ENCODE data around the gene RPUSD3.
"Not testable (repeated sequence)": the region's sequence is repeated elsewhere in the genome, so short reads cannot be mapped to it uniquely, and the experiment has no call there.

The RPUSD3 gene

GRCh38 chr3:9886328-9886727 lies 42.5 kb upstream of the RPUSD3 start:
- Histone ChIP-seq H3K4me1 (ENCODE audit: insufficient read depth, insufficient read length) (peaks cover 7% of the 10 kb centered on the region), H3K36me3 (ENCODE audit: insufficient read depth, insufficient read length, low read length) (no peaks in the 10 kb centered on the region), H3K27me3 (ENCODE audit: insufficient read depth, insufficient read length) (no peaks in the 10 kb centered on the region), H3K9me3 (ENCODE audit: insufficient read depth, low read length) (no peaks in the 10 kb centered on the region), H3K9ac (ENCODE audit: insufficient read length, low read depth) (no peak overlapping the region), H3K4me3 (ENCODE audit: insufficient read length, low read depth) (no peak overlapping the region)
- TF ChIP-seq ZNF274 (IDR thresholded peaks at IDR 0.05; ENCODE audit: low read depth, low read length), result no peak
- no peak for TF ChIP-seq SUZ12 (IDR thresholded peaks at IDR 0.05; ENCODE audit: extremely low read depth, insufficient read depth, insufficient read length)
- no peak for TF ChIP-seq YY1 (IDR thresholded peaks at IDR 0.05; ENCODE audit: insufficient read depth, insufficient read length)
- no peak for DNase-seq (ENCODE audit: low read depth, low spot score)

- no peak for TF ChIP-seq SUZ12 (IDR thresholded peaks at IDR 0.05; ENCODE audit: extremely low read depth, insufficient read depth, insufficient read length)
- no peak for TF ChIP-seq YY1 (IDR thresholded peaks at IDR 0.05; ENCODE audit: insufficient read depth, insufficient read length)
- no peak for TF ChIP-seq ZNF274 (IDR thresholded peaks at IDR 0.05; ENCODE audit: low read depth, low read length)
- DNase-seq (ENCODE audit: low read depth, low spot score), result no peak
- H3K27me3 ChIP-seq (ENCODE audit: insufficient read depth, insufficient read length), result no peaks in the 10 kb centered on the region
- H3K9ac ChIP-seq (ENCODE audit: insufficient read length, low read depth), result no peak overlapping the region
- H3K36me3 ChIP-seq (ENCODE audit: insufficient read depth, insufficient read length, low read length), result no peaks in the 10 kb centered on the region
- no peaks in the 10 kb centered on the region for H3K9me3 ChIP-seq (ENCODE audit: insufficient read depth, low read length)
- H3K4me1 ChIP-seq (ENCODE audit: insufficient read depth, insufficient read length), result peaks cover 7% of the 10 kb centered on the region
- H3K4me3 ChIP-seq (ENCODE audit: insufficient read length, low read depth), result no peak overlapping the region
These were observed 40.9 kb upstream of the RPUSD3 start for GRCh38 chr3:9884555-9885165.

- Histone ChIP-seq H3K4me3 (ENCODE audit: insufficient read length, low read depth) (no peak overlapping the region), H3K4me1 (ENCODE audit: insufficient read depth, insufficient read length) (peaks cover 7% of the 10 kb centered on the region), H3K9ac (ENCODE audit: insufficient read length, low read depth) (no peak overlapping the region), H3K36me3 (ENCODE audit: insufficient read depth, insufficient read length, low read length) (no peaks in the 10 kb centered on the region), H3K27me3 (ENCODE audit: insufficient read depth, insufficient read length) (no peaks in the 10 kb centered on the region), H3K9me3 (ENCODE audit: insufficient read depth, low read length) (no peaks in the 10 kb centered on the region)
- TF ChIP-seq ZNF274 (IDR thresholded peaks at IDR 0.05; ENCODE audit: low read depth, low read length) (no peak), SUZ12 (IDR thresholded peaks at IDR 0.05; ENCODE audit: extremely low read depth, insufficient read depth, insufficient read length) (no peak), YY1 (IDR thresholded peaks at IDR 0.05; ENCODE audit: insufficient read depth, insufficient read length) (no peak)
- DNase-seq (ENCODE audit: low read depth, low spot score), result no peak
These were observed 40.1 kb upstream of the RPUSD3 start for GRCh38 chr3:9883706-9884554.

- Histone ChIP-seq H3K27me3 (ENCODE audit: insufficient read depth, insufficient read length) (no peaks in the 10 kb centered on the region), H3K9ac (ENCODE audit: insufficient read length, low read depth) (no peak overlapping the region), H3K4me1 (ENCODE audit: insufficient read depth, insufficient read length) (peaks cover 19% of the 10 kb centered on the region), H3K9me3 (ENCODE audit: insufficient read depth, low read length) (no peaks in the 10 kb centered on the region), H3K4me3 (ENCODE audit: insufficient read length, low read depth) (no peak overlapping the region), H3K36me3 (ENCODE audit: insufficient read depth, insufficient read length, low read length) (no peaks in the 10 kb centered on the region)
- DNase-seq (ENCODE audit: low read depth, low spot score), result no peak
- TF ChIP-seq YY1 (IDR thresholded peaks at IDR 0.05; ENCODE audit: insufficient read depth, insufficient read length) (no peak), SUZ12 (IDR thresholded peaks at IDR 0.05; ENCODE audit: extremely low read depth, insufficient read depth, insufficient read length) (no peak), ZNF274 (IDR thresholded peaks at IDR 0.05; ENCODE audit: low read depth, low read length) (no peak)
These were observed 37.6 kb upstream of the RPUSD3 start for GRCh38 chr3:9881441-9881840.

GRCh38 chr3:9879830-9880549 lies 36.2 kb upstream of the RPUSD3 start, which contains the start of gene CIDEC:
Gene CIDEC, minus strand, starts transcription at chr3:9880253. Its CDS starts 1,767 bp downstream, at chr3:9878486.
- no peak for DNase-seq (ENCODE audit: low read depth, low spot score)
- peak within 1 kb of the TSS; percentile 57 for H3K9ac ChIP-seq (ENCODE audit: insufficient read length, low read depth)

GRCh38 chr3:9878700-9879099 lies 34.9 kb upstream of the RPUSD3 start:
- no peak for TF ChIP-seq ZNF274 (IDR thresholded peaks at IDR 0.05; ENCODE audit: low read depth, low read length)
- Histone ChIP-seq H3K9ac (ENCODE audit: insufficient read length, low read depth) (no peak overlapping the region), H3K36me3 (ENCODE audit: insufficient read depth, insufficient read length, low read length) (no peaks in the 10 kb centered on the region), H3K4me1 (ENCODE audit: insufficient read depth, insufficient read length) (peaks cover 15% of the 10 kb centered on the region), H3K4me3 (ENCODE audit: insufficient read length, low read depth) (no peak overlapping the region), H3K9me3 (ENCODE audit: insufficient read depth, low read length) (no peaks in the 10 kb centered on the region), H3K27me3 (ENCODE audit: insufficient read depth, insufficient read length) (no peaks in the 10 kb centered on the region)
- DNase-seq (ENCODE audit: low read depth, low spot score), result no peak

More at GRCh38 chr3:9879830-9880549, 36.2 kb upstream of the RPUSD3 start, which contains the start of gene CIDEC:
- TF ChIP-seq ZNF274 (IDR thresholded peaks at IDR 0.05; ENCODE audit: low read depth, low read length) (no peak), SUZ12 (IDR thresholded peaks at IDR 0.05; ENCODE audit: extremely low read depth, insufficient read depth, insufficient read length) (no peak), YY1 (IDR thresholded peaks at IDR 0.05; ENCODE audit: insufficient read depth, insufficient read length) (no peak)
- Histone ChIP-seq H3K9me3 (ENCODE audit: insufficient read depth, low read length) (no peaks in the 10 kb centered on the region), H3K36me3 (ENCODE audit: insufficient read depth, insufficient read length, low read length) (no peaks in the 10 kb centered on the region), H3K4me3 (ENCODE audit: insufficient read length, low read depth) (no peak within 1 kb of the TSS), H3K4me1 (ENCODE audit: insufficient read depth, insufficient read length) (peaks cover 19% of the 10 kb centered on the region), H3K27me3 (ENCODE audit: insufficient read depth, insufficient read length) (no peaks in the 10 kb centered on the region)

- H3K9ac ChIP-seq (ENCODE audit: insufficient read length, low read depth), result no peak overlapping the region
- H3K9me3 ChIP-seq (ENCODE audit: insufficient read depth, low read length), result no peaks in the 10 kb centered on the region
- H3K4me3 ChIP-seq (ENCODE audit: insufficient read length, low read depth), result no peak overlapping the region
- TF ChIP-seq ZNF274 (IDR thresholded peaks at IDR 0.05; ENCODE audit: low read depth, low read length) (no peak), YY1 (IDR thresholded peaks at IDR 0.05; ENCODE audit: insufficient read depth, insufficient read length) (no peak), SUZ12 (IDR thresholded peaks at IDR 0.05; ENCODE audit: extremely low read depth, insufficient read depth, insufficient read length) (no peak)
- no peak for DNase-seq (ENCODE audit: low read depth, low spot score)
- H3K36me3 ChIP-seq (ENCODE audit: insufficient read depth, insufficient read length, low read length), result no peaks in the 10 kb centered on the region
- peaks cover 13% of the 10 kb centered on the region for H3K4me1 ChIP-seq (ENCODE audit: insufficient read depth, insufficient read length)
- no peaks in the 10 kb centered on the region for H3K27me3 ChIP-seq (ENCODE audit: insufficient read depth, insufficient read length)
These were observed 33.2 kb upstream of the RPUSD3 start for GRCh38 chr3:9876991-9877390.

- H3K27me3 ChIP-seq (ENCODE audit: insufficient read depth, insufficient read length); H3K9ac ChIP-seq (ENCODE audit: insufficient read length, low read depth); H3K36me3 ChIP-seq (ENCODE audit: insufficient read depth, insufficient read length, low read length); H3K4me3 ChIP-seq (ENCODE audit: insufficient read length, low read depth); H3K9me3 ChIP-seq (ENCODE audit: insufficient read depth, low read length); DNase-seq (ENCODE audit: low read depth, low spot score): not testable (repeated sequence)
- H3K4me1 ChIP-seq (ENCODE audit: insufficient read depth, insufficient read length), result peaks cover 13% of the 10 kb centered on the region
These were observed 32.4 kb upstream of the RPUSD3 start for GRCh38 chr3:9876255-9876654.
